Measurements from ENCODE around the gene NID2. TPM values are rescaled to one million over a fixed set of nuclear protein-coding genes. Genes with fewer than 3 reads are reported as not detected.

Gene NID2
- total RNA-seq (2014; rRNA removed) (2.5 and 3.1 TPM in 2 replicates), Bru-seq, nascent RNA (percentile 47 among the genes with signal in this experiment), BruChase-seq, experiment 1, labeled RNA remaining after a 6-hour chase (percentile 46 among the genes with signal in this experiment), BruChase-seq, experiment 2, labeled RNA remaining after a 2-hour chase (percentile 49 among the genes with signal in this experiment)
- long read RNA-seq, full-length matches to known transcripts = 1 of 8 reads
- long read RNA-seq, partial matches to known transcripts = 6 of 8 reads
- long read RNA-seq, other reads (novel, unspliced or antisense) = 1 of 8 reads

GRCh38 chr14:52068615-52069306 is at the start of gene NID2:
Gene NID2 (minus strand): TSS chr14:52069059. CDS start chr14:52068994, 65 bp downstream.
- TSS peak; percentile 28 for BruUV-seq (replicated peaks)
- DNase-seq (peak; percentile 10), ATAC-seq (peak; percentile 57)
- intact Hi-C loops (cut with micrococcal nuclease) = no loop called here
- no peaks in the 10 kb centered on the region for H4K20me1 ChIP-seq (ENCODE audit: low read length)
- no peak within 1 kb of the TSS for H3K27ac ChIP-seq (ENCODE audit: low read length)
- peaks cover 6% of the 10 kb centered on the region; the same call in 1 of the 2 replicates for H3K4me1 ChIP-seq (ENCODE audit: insufficient read depth, low read length)
- H3K79me2 ChIP-seq (ENCODE audit: low read length) = no peaks in the 10 kb centered on the region
- H2AFZ ChIP-seq (ENCODE audit: low read length) = peak within 1 kb of the TSS; percentile 98
- H3K36me3 ChIP-seq (ENCODE audit: low read depth, low read length) = no peaks in the 10 kb centered on the region
- H3K4me3 ChIP-seq (ENCODE audit: low read length) = peak within 1 kb of the TSS; percentile 69
- no peaks in the 10 kb centered on the region for H3K9me2 ChIP-seq (replicated peaks; ENCODE audit: low read length)
- H3K4me2 ChIP-seq (ENCODE audit: low read length) = peak within 1 kb of the TSS; percentile 94
- H3K9me3 ChIP-seq (ENCODE audit: low read length) = no peaks in the 10 kb centered on the region
- ChIA-PET CTCF (no interaction called here), POLR2A (ENCODE audit: unreplicated experiment) (interaction anchor here (0.7 to 0.9 kb wide), 2 partner anchors 12 to 22 kb away, joined by 3 read pairs; no protein-coding TSS in a partner anchor)
- H3F3A ChIP-seq (ENCODE audit: low read length, unreplicated experiment) = no peaks in the 10 kb centered on the region
- TF ChIP-seq EZH2 (IDR thresholded peaks at IDR 0.05; ENCODE audit: low read length, unreplicated experiment) = no peak
- no peak for TF ChIP-seq CTCF (conservative IDR thresholded peaks at IDR 0.05; ENCODE audit: low read depth, low read length)
- TF ChIP-seq EZH2phosphoT487 (IDR thresholded peaks at IDR 0.05; ENCODE audit: borderline replicate concordance, low read length) = no peak
- peak within 1 kb of the TSS; percentile 13; the same call in 1 of the 2 replicates for H3K9ac ChIP-seq (ENCODE audit: low read length)
- H3K27me3 ChIP-seq (ENCODE audit: low read length) = no peaks in the 10 kb centered on the region

GRCh38 chr14:52117111-52117832 is 48.4 kb upstream of the NID2 start:
- no peak for ATAC-seq
- no peaks in the 10 kb centered on the region for H3K36me3 ChIP-seq (ENCODE audit: low read depth, low read length)
- H3K27ac ChIP-seq (ENCODE audit: low read length) = no peak overlapping the region
- DNase-seq = no peak
- no peak overlapping the region for H3K4me3 ChIP-seq (ENCODE audit: low read length)
- no TSS peak for BruUV-seq (replicated peaks)
- H3K9me3 ChIP-seq (ENCODE audit: low read length) = no peaks in the 10 kb centered on the region
- no peaks in the 10 kb centered on the region for H3K9me2 ChIP-seq (replicated peaks; ENCODE audit: low read length)
- no peaks in the 10 kb centered on the region for H3K79me2 ChIP-seq (ENCODE audit: low read length)
- H3K27me3 ChIP-seq (ENCODE audit: low read length) = no peaks in the 10 kb centered on the region
- H3K4me2 ChIP-seq (ENCODE audit: low read length) = no peak overlapping the region
- POLR2A ChIA-PET (ENCODE audit: unreplicated experiment) = interaction anchor here (0.5 kb wide), 1 partner anchor 14 kb away, joined by 3 read pairs; no protein-coding TSS in a partner anchor
- no peak overlapping the region for H2AFZ ChIP-seq (ENCODE audit: low read length)
- intact Hi-C loops (cut with micrococcal nuclease) = no loop called here
- peaks cover 6% of the 10 kb centered on the region for H3F3A ChIP-seq (ENCODE audit: low read length, unreplicated experiment)
- peaks cover 8% of the 10 kb centered on the region for H3K4me1 ChIP-seq (ENCODE audit: insufficient read depth, low read length)
- H4K20me1 ChIP-seq (ENCODE audit: low read length) = no peaks in the 10 kb centered on the region
- CTCF ChIA-PET = interaction anchor here (0.6 kb wide), 1 partner anchor 13 kb away, joined by 5 read pairs; no protein-coding TSS in a partner anchor
- H3K9ac ChIP-seq (ENCODE audit: low read length) = no peak overlapping the region
- TF ChIP-seq EZH2phosphoT487 (IDR thresholded peaks at IDR 0.05; ENCODE audit: borderline replicate concordance, low read length) (no peak), EZH2 (IDR thresholded peaks at IDR 0.05; ENCODE audit: low read length, unreplicated experiment) (no peak), CTCF (conservative IDR thresholded peaks at IDR 0.05; ENCODE audit: low read depth, low read length) (no peak)

All from PC-3 (cell line).